Vagina (tissue), 2 donors: ENCODE data around the gene EFCAB13.

Experiments used
- CTCF ChIP-seq, 3 experiments: fragments of 450-650 bp in 2 of 3; fragments of 200-600 bp in 1 of 3; sonication (generic) in 1 of 3; IDR thresholded peaks; one replicate each; pipeline ENCODE4 v1.5.1; 2017 to 2019; ENCODE audit warnings: antibody characterized with exemption in 3 of 3, mild to moderate bottlenecking in 2 of 3, moderate library complexity in 2 of 3
- POLR2A ChIP-seq, 2 donors: fragments of 450-650 bp; IDR thresholded peaks; one replicate each; pipeline ENCODE4 v1.6.1; 2017; ENCODE audit warnings: antibody characterized with exemption in 2 of 2, mild to moderate bottlenecking in 2 of 2, moderate library complexity in 2 of 2
- POLR2AphosphoS5 ChIP-seq, 2 donors: sonication (generic); formaldehyde crosslinking; IDR thresholded peaks; one replicate each; pipeline ENCODE4 v1.9.0; 2017; ENCODE audit warnings: antibody characterized with exemption in 2 of 2, mild to moderate bottlenecking in 2 of 2, low read depth in 1 of 2; ENCODE audit not compliant: insufficient read depth in 1 of 2

DNA sequence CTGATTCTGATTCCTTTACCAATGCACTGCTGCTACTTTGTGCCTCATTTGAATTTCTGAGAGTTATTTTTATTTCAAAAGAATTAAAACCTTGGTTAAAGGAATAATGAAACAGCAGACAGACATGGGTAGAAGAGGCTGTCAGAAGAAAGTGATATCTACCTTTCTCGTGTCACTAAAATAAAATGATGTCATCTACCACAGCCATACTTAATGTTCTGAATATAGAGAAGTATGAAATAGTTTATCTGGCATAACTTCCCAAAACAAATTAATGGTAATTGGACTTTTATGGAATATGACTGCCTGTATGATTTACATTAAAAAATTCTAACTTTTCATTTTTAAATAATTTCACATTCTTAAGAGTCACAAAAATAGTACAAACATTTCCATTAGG, 52.5 kb downstream of the EFCAB13 start:
- TF ChIP-seq CTCF (IDR thresholded peaks at IDR 0.05) (no peak), POLR2AphosphoS5 (IDR thresholded peaks at IDR 0.05; ENCODE audit: insufficient read depth in 1 of 2, low read depth in 1 of 2) (no peak), POLR2A (IDR thresholded peaks at IDR 0.05) (no peak)
